ENCODE results near the gene PEX14. TPM values are rescaled to one million over a fixed set of nuclear protein-coding genes. Genes with fewer than 3 reads are reported as not detected.

Gene PEX14
- polyA plus RNA-seq, 3 donors = 2.2 to 8.8 (median 2.7) TPM

DNA sequence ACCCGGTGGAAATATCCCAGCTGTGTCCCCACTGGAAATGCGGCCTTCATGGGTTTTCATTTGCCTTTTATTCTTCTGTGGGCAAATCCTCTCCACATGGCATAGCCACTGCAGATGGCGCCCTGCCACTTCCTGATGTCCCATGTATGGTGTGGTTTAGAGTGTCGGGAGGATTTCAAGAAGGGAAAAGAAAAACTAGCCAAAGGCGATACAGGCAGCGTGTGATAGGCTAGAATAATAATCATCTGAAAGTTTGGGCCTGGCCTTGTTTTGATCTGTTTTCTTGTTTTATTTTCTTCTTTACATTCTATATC is 123.6 kb downstream of the PEX14 start:
- H3K4me3 Mint-ChIP-seq = no peak overlapping the region
- Histone ChIP-seq H3K79me2 (ENCODE audit: insufficient read depth, low read length) (no peaks in the 10 kb centered on the region), H4K20me1 (ENCODE audit: insufficient read depth, low read length) (peaks cover 8% of the 10 kb centered on the region), H3K9ac (ENCODE audit: insufficient read depth, low read length, poor library complexity, severe bottlenecking) (no peak overlapping the region), H3K27me3 (ENCODE audit: control insufficient read depth in 2 of 2, insufficient read depth in 2 of 2, low read length in 2 of 2) (no peaks in the 10 kb centered on the region), H3K27ac (ENCODE audit: low read depth in 1 of 2, low read length in 2 of 2) (no peak overlapping the region), H3K4me2 (replicated peaks; ENCODE audit: extremely low read depth, low read length, poor library complexity, severe bottlenecking) (no peak overlapping the region), H2AFZ (ENCODE audit: insufficient read depth, low read depth, low read length, poor library complexity, severe bottlenecking) (no peak overlapping the region), H3K4me1 (ENCODE audit: control insufficient read depth in 1 of 2, insufficient read depth in 2 of 2, low read length in 2 of 2) (no peaks in the 10 kb centered on the region), H3K9me3 (replicated peaks in 1 of 2; ENCODE audit: control insufficient read depth in 1 of 2, insufficient read depth in 1 of 2, low read length in 2 of 2) (no peaks in the 10 kb centered on the region), H3K4me3 (replicated peaks in 1 of 3; ENCODE audit: low read depth in 2 of 3, low read length in 3 of 3) (no peak overlapping the region), H3K36me3 (replicated peaks in 1 of 2; ENCODE audit: control insufficient read depth in 1 of 2, insufficient read depth in 2 of 2, low read length in 2 of 2) (peaks cover 2 to 33% of the 10 kb centered on the region in 2 donors)
- DNase-seq = no peak
- H3K27me3 Mint-ChIP-seq (ENCODE audit: low read depth in 3 of 3) = peaks cover 0 to 3% (median 0%) of the 10 kb centered on the region in 3 donors
- H3K4me1 Mint-ChIP-seq = no peaks in the 10 kb centered on the region
- peaks cover 25 to 30% of the 10 kb centered on the region in 2 donors for H3K36me3 Mint-ChIP-seq
- intact Hi-C loops (cut with micrococcal nuclease) = no loop called here
- TF ChIP-seq, protein P1, sequence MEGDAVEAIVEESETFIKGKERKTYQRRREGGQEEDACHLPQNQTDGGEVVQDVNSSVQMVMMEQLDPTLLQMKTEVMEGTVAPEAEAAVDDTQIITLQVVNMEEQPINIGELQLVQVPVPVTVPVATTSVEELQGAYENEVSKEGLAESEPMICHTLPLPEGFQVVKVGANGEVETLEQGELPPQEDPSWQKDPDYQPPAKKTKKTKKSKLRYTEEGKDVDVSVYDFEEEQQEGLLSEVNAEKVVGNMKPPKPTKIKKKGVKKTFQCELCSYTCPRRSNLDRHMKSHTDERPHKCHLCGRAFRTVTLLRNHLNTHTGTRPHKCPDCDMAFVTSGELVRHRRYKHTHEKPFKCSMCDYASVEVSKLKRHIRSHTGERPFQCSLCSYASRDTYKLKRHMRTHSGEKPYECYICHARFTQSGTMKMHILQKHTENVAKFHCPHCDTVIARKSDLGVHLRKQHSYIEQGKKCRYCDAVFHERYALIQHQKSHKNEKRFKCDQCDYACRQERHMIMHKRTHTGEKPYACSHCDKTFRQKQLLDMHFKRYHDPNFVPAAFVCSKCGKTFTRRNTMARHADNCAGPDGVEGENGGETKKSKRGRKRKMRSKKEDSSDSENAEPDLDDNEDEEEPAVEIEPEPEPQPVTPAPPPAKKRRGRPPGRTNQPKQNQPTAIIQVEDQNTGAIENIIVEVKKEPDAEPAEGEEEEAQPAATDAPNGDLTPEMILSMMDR (IDR thresholded peaks at IDR 0.05) = no peak
- no peaks in the 10 kb centered on the region for H3K9me3 Mint-ChIP-seq
- WGBS (ENCODE audit: insufficient coverage) = no CpG with 5 or more reads among the region's 6 CpGs
- no peak overlapping the region for H3K27ac Mint-ChIP-seq

DNA sequence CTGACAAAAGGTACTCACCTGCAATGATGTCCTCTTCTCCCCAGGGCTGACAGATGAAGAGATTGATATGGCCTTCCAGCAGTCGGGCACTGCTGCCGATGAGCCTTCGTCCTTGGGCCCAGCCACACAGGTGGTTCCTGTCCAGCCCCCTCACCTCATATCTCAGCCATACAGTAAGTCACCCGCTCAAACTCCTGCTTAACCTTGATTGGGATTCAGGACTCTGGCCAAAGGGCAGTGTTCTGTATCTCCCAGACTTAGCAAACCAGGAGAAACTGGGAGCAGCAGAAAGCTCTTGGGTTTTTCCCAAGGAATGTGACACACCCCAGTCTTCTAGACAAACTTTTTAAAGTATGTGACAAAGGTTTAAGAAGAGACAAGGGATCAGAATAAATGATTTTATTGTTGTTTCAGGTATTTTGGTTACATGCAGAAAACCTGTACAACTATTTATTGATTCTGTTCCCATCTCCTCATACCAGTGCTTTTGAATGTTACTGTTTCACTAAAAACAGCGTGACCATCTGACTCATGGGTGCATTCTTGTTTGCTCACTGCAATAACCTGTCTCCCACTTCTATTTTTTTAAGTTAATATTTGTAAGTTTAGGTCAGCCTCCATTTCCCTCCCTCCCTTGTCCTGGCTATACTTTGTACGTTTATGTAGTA is 124.6 kb downstream of the PEX14 start:
- H3K9me3 ChIP-seq (replicated peaks in 1 of 2; ENCODE audit: control insufficient read depth in 1 of 2, insufficient read depth in 1 of 2, low read length in 2 of 2) = no peaks in the 10 kb centered on the region
- H3K27ac ChIP-seq (ENCODE audit: low read depth in 1 of 2, low read length in 2 of 2) = no peak overlapping the region
- WGBS (ENCODE audit: insufficient coverage) = 100% methylated on average over 4 of the region's 6 CpGs
- H3K9me3 Mint-ChIP-seq = no peaks in the 10 kb centered on the region
- no peaks in the 10 kb centered on the region for H3K4me1 ChIP-seq (ENCODE audit: control insufficient read depth in 1 of 2, insufficient read depth in 2 of 2, low read length in 2 of 2)
- H3K9ac ChIP-seq (ENCODE audit: insufficient read depth, low read length, poor library complexity, severe bottlenecking) = no peak overlapping the region
- H3K27me3 Mint-ChIP-seq (ENCODE audit: low read depth in 3 of 3) = peaks cover 0 to 3% (median 0%) of the 10 kb centered on the region in 3 donors
- DNase-seq = no peak
- no peaks in the 10 kb centered on the region for H3K79me2 ChIP-seq (ENCODE audit: insufficient read depth, low read length)
- peak overlapping the region in 1 of 7 donors; percentile 10 for H3K27ac Mint-ChIP-seq
- no peaks in the 10 kb centered on the region for H3K4me1 Mint-ChIP-seq
- TF ChIP-seq, protein P1 (IDR thresholded peaks at IDR 0.05) = no peak
- no peak overlapping the region for H2AFZ ChIP-seq (ENCODE audit: insufficient read depth, low read depth, low read length, poor library complexity, severe bottlenecking)
- no peak overlapping the region for H3K4me3 Mint-ChIP-seq
- H4K20me1 ChIP-seq (ENCODE audit: insufficient read depth, low read length) = peaks cover 8% of the 10 kb centered on the region
- intact Hi-C loops (cut with micrococcal nuclease) = no loop called here
- peaks cover 30 to 34% of the 10 kb centered on the region in 2 donors for H3K36me3 Mint-ChIP-seq
- no peaks in the 10 kb centered on the region for H3K27me3 ChIP-seq (ENCODE audit: control insufficient read depth in 2 of 2, insufficient read depth in 2 of 2, low read length in 2 of 2)
- H3K4me2 ChIP-seq (replicated peaks; ENCODE audit: extremely low read depth, low read length, poor library complexity, severe bottlenecking) = no peak overlapping the region
- H3K4me3 ChIP-seq (replicated peaks in 1 of 3; ENCODE audit: low read depth in 2 of 3, low read length in 3 of 3) = no peak overlapping the region
- peaks cover 2 to 41% of the 10 kb centered on the region in 2 donors for H3K36me3 ChIP-seq (replicated peaks in 1 of 2; ENCODE audit: control insufficient read depth in 1 of 2, insufficient read depth in 2 of 2, low read length in 2 of 2)

Data from CD14-positive monocyte (primary cell).